Mesenchymal stem cell (in vitro differentiated cells and primary cell): ENCODE measurements around the gene CCL23.

Experiments used
- DNase-seq: peaks from one replicate; pipeline ENCODE4 v3.0.0-alpha.2; 2013
- H2AFZ ChIP-seq: one replicate; pipeline ENCODE4 v1.6.1; 2013; ENCODE audit warnings: low read depth, mild to moderate bottlenecking, control low read depth, inconsistent platforms, low read length, moderate library complexity
- H2AK5ac ChIP-seq: 2 replicates; pipeline ENCODE4 v1.6.1; 2013; ENCODE audit warnings: low read length, moderate library complexity, mild to moderate bottlenecking, inconsistent platforms; ENCODE audit not compliant: severe bottlenecking
- H2BK120ac ChIP-seq: one replicate; pipeline ENCODE4 v1.6.1; 2013; ENCODE audit warnings: low read depth, mild to moderate bottlenecking, inconsistent platforms, low read length, moderate library complexity
- H2BK12ac ChIP-seq, 2 experiments: one replicate each; pipeline ENCODE4 v1.6.1; 2013; ENCODE audit warnings: inconsistent platforms in 2 of 2, low read length in 2 of 2, mild to moderate bottlenecking in 2 of 2, moderate library complexity in 2 of 2, control low read depth in 1 of 2
- H2BK15ac ChIP-seq: one replicate; pipeline ENCODE4 v1.6.1; 2013; ENCODE audit warnings: mild to moderate bottlenecking, low read depth, inconsistent platforms; ENCODE audit not compliant: poor library complexity, severe bottlenecking
- H2BK5ac ChIP-seq: 2 replicates; pipeline ENCODE4 v1.6.1; 2013; ENCODE audit warnings: low read depth, mild to moderate bottlenecking, low read length, control low read depth, inconsistent platforms; ENCODE audit not compliant: poor library complexity, severe bottlenecking
- H3K14ac ChIP-seq, 2 experiments: one replicate each; pipeline ENCODE4 v1.6.1; 2013; ENCODE audit warnings: inconsistent platforms in 2 of 2, low read length in 2 of 2, control low read depth in 1 of 2, mild to moderate bottlenecking in 1 of 2, moderate library complexity in 1 of 2
- H3K18ac ChIP-seq, 2 experiments: one replicate each; pipeline ENCODE4 v1.6.1; 2013; ENCODE audit warnings: inconsistent platforms in 2 of 2, low read length in 2 of 2, control low read depth in 1 of 2, low read depth in 1 of 2, mild to moderate bottlenecking in 1 of 2
- H3K23ac ChIP-seq, 2 experiments: one replicate each; pipeline ENCODE4 v1.6.1; 2013; ENCODE audit warnings: inconsistent platforms in 2 of 2, low read length in 2 of 2, mild to moderate bottlenecking in 2 of 2, moderate library complexity in 2 of 2, control low read depth in 1 of 2
- H3K27ac ChIP-seq: 2 replicates; pipeline ENCODE4 v1.5.1; 2013; ENCODE audit warnings: mild to moderate bottlenecking, moderate library complexity, low read length, control low read depth, inconsistent platforms; ENCODE audit not compliant: poor library complexity, severe bottlenecking
- H3K27me3 ChIP-seq, 2 experiments: 2 replicates each; pipeline versions ENCODE4 v1.6.1 to v1.7.0; 2013; ENCODE audit warnings: low read length in 2 of 2, mild to moderate bottlenecking in 2 of 2, moderate library complexity in 2 of 2, control low read depth in 1 of 2, inconsistent platforms in 1 of 2; ENCODE audit not compliant: control insufficient read depth in 1 of 2, insufficient read depth in 1 of 2
- H3K36me3 ChIP-seq, 2 experiments: 2 replicates each; pipeline versions ENCODE4 v1.6.1 to v1.7.0; 2013; ENCODE audit warnings: low read length in 2 of 2, control low read depth in 1 of 2, inconsistent platforms in 1 of 2, low read depth in 1 of 2, mild to moderate bottlenecking in 1 of 2; ENCODE audit not compliant: insufficient read depth in 2 of 2, control insufficient read depth in 1 of 2
- H3K4ac ChIP-seq, 2 experiments: one replicate each; pipeline ENCODE4 v1.6.1; 2013; ENCODE audit warnings: inconsistent platforms in 2 of 2, low read length in 2 of 2, mild to moderate bottlenecking in 2 of 2, moderate library complexity in 2 of 2, control low read depth in 1 of 2, low read depth in 1 of 2
- H3K4me1 ChIP-seq: 2 replicates; pipeline ENCODE4 v1.6.1; 2013; ENCODE audit warnings: low read depth, low read length, control low read depth; ENCODE audit not compliant: control insufficient read depth, insufficient read depth
- H3K4me2 ChIP-seq: 2 replicates; pipeline ENCODE4 v1.6.1; 2013; ENCODE audit warnings: low read length, mild to moderate bottlenecking, inconsistent platforms; ENCODE audit not compliant: poor library complexity, severe bottlenecking
- H3K4me3 ChIP-seq, 2 experiments: 2 replicates each; pipeline versions ENCODE4 v1.5.1 to v1.7.0; 2013; ENCODE audit warnings: low read length in 2 of 2, mild to moderate bottlenecking in 2 of 2, control low read depth in 1 of 2, low read depth in 1 of 2; ENCODE audit not compliant: insufficient read depth in 1 of 2
- H3K79me1 ChIP-seq: replicated peaks from 2 replicates; pipeline ENCODE4 v1.6.1; 2013; ENCODE audit warnings: mild to moderate bottlenecking, control low read depth, low read length, inconsistent platforms; ENCODE audit not compliant: poor library complexity, severe bottlenecking
- H3K9ac ChIP-seq: 2 replicates; pipeline ENCODE4 v1.7.0; 2013; ENCODE audit warnings: mild to moderate bottlenecking, low read length, moderate library complexity
- H3K9me3 ChIP-seq: 2 replicates; pipeline ENCODE4 v1.7.0; 2013; ENCODE audit warnings: mild to moderate bottlenecking, low read length; ENCODE audit not compliant: control insufficient read depth
- H4K8ac ChIP-seq: one replicate; pipeline ENCODE4 v1.6.1; 2013; ENCODE audit warnings: inconsistent platforms, mild to moderate bottlenecking, low read length, moderate library complexity
- H4K91ac ChIP-seq: one replicate; pipeline ENCODE4 v1.6.1; 2013; ENCODE audit warnings: mild to moderate bottlenecking, low read length, inconsistent platforms
- WGBS: methylation state at CpG from one replicate; pipeline ENCODE4 v1.1.7; 2013; ENCODE audit warnings: mixed read lengths; 5-methylcytosine and 5-hydroxymethylcytosine counted together

Gene CCL23

GRCh38 chr17:35965272-35965671, 52.5 kb downstream of the CCL23 start:
- Histone ChIP-seq H3K79me1 (no peaks in the 10 kb centered on the region), H3K18ac (no peak overlapping the region), H3K27ac (no peak overlapping the region), H2BK12ac (no peak overlapping the region), H4K91ac (no peak overlapping the region), H2BK120ac (no peak overlapping the region), H3K23ac (no peak overlapping the region), H4K8ac (no peak overlapping the region), H3K36me3 (no peaks in the 10 kb centered on the region), H3K4me2 (no peak overlapping the region), H2AFZ (no peak overlapping the region), H3K4me1 (peaks cover 3% of the 10 kb centered on the region), H2BK5ac (no peak overlapping the region), H2AK5ac (no peak overlapping the region), H3K4ac (no peak overlapping the region), H3K14ac (no peak overlapping the region), H2BK15ac (no peak overlapping the region), H3K4me3 (no peak overlapping the region), H3K9me3 (no peaks in the 10 kb centered on the region), H3K9ac (no peak overlapping the region), H3K27me3 (peaks cover 6 to 25% of the 10 kb centered on the region in 2 experiments)
- DNase-seq: no peak
- WGBS: 94% methylated on average over 7 of the region's 7 CpGs

GRCh38 chr17:35963663-35964062, 54.1 kb downstream of the CCL23 start:
- WGBS: 89% methylated on average over 4 of the region's 6 CpGs
- no peak overlapping the region for H2AFZ ChIP-seq

More at GRCh38 chr17:35963663-35964062, 54.1 kb downstream of the CCL23 start:
- Histone ChIP-seq H2AK5ac (no peak overlapping the region), H3K79me1 (no peaks in the 10 kb centered on the region), H3K9ac (no peak overlapping the region), H2BK12ac (no peak overlapping the region), H3K4me2 (no peak overlapping the region), H2BK120ac (no peak overlapping the region), H3K4me1 (no peaks in the 10 kb centered on the region), H3K27me3 (peaks cover 8 to 40% of the 10 kb centered on the region in 2 experiments), H3K4ac (no peak overlapping the region), H3K9me3 (no peaks in the 10 kb centered on the region), H3K18ac (no peak overlapping the region), H3K27ac (no peak overlapping the region), H2BK15ac (no peak overlapping the region), H4K8ac (no peak overlapping the region), H3K14ac (no peak overlapping the region), H3K4me3 (no peak overlapping the region), H3K36me3 (no peaks in the 10 kb centered on the region), H2BK5ac (no peak overlapping the region), H3K23ac (no peak overlapping the region), H4K91ac (no peak overlapping the region)
- DNase-seq: no peak
